Measurements from ENCODE around the gene FAM229B.

FAM229B gene

GRCh38 chr6:112139052-112139451 is 51.7 kb downstream of the FAM229B start:
- FAIRE-seq (no peak), DNase-seq (ENCODE audit: low spot score) (no peak)

GRCh38 chr6:112141707-112142106 is 54.3 kb downstream of the FAM229B start:
- FAIRE-seq (no peak), DNase-seq (ENCODE audit: low spot score) (no peak)

- no peak for FAIRE-seq
- DNase-seq (ENCODE audit: low spot score), result no peak
These were observed 56.9 kb downstream of the FAM229B start for GRCh38 chr6:112144145-112144926.

GRCh38 chr6:112145080-112145573 is 57.7 kb downstream of the FAM229B start:
- DNase-seq (ENCODE audit: low spot score) (no peak), FAIRE-seq (no peak)

GRCh38 chr6:112148103-112148502 is 60.7 kb downstream of the FAM229B start:
- FAIRE-seq (no peak), DNase-seq (ENCODE audit: low spot score) (no peak)

- FAIRE-seq (no peak), DNase-seq (ENCODE audit: low spot score) (no peak)
These were observed 61.8 kb downstream of the FAM229B start for GRCh38 chr6:112149236-112149635.

GRCh38 chr6:112149719-112150263 is 62.4 kb downstream of the FAM229B start:
- DNase-seq (ENCODE audit: low spot score) (no peak), FAIRE-seq (no peak)

GRCh38 chr6:112150363-112150762 is 63.0 kb downstream of the FAM229B start:
- no peak for DNase-seq (ENCODE audit: low spot score)
- no peak for FAIRE-seq

All from RCC 7860 (cell line).